GM10266 (cell line): ENCODE measurements around the gene NDUFS2.

ENCODE experiments used
- DNase-seq: peaks from one replicate; pipeline ENCODE4 v3.0.0; 2012; ENCODE audit errors: extremely low spot score
- TF ChIP-seq, protein P1 (sequence below): IDR thresholded peaks from 2 replicates; pipeline ENCODE4 v1.5.1; 2012; ENCODE audit warnings: mild to moderate bottlenecking, low read depth; ENCODE audit not compliant: control insufficient read depth, insufficient read depth; ENCODE audit errors: missing control alignments

NDUFS2 gene

DNA sequence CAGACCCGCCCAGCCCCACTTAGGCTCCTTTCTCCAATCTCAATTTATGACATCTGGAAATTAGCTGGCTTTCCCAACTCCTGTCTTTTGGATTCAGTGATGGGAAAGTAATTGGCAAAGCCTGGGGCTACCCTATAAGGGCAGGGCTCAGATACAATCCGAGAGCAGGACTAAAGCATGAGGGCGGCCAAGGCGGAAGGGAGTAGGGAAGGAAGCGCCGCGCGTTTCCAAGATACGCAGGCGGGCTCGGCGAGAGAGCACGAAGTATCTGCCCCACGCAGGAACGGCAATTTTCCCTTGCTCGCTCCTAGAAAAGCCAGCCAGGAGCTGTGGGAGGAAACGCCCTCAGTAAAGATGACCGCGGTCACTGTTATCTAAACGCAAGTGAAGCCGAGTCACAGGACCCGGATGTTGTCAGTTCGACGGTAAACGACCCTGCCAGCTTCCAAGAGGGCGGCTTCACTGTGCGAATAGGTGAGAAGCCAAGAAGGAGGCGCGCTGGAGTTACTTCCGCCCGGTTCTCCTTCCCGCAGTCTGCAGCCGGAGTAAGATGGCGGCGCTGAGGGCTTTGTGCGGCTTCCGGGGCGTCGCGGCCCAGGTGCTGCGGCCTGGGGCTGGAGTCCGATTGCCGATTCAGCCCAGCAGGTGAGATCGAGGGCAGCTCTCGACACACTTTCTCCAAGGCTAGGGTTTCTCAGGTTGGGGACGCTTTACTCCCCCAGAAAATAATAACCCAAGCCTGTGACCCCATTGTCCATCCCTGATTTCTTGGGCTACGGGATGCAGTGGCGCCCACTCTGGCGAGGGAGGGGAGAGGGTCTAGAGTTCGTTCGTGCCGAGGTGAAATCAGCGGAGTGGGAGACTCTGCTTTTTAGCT is at the start of gene NDUFS2:
Gene NDUFS2 (plus strand): TSS at position 532 of the 877 bp plus-strand sequence. CDS start 19 bp downstream, at position 551.
- DNase-seq = peak; percentile 92
- TF ChIP-seq, protein P1, sequence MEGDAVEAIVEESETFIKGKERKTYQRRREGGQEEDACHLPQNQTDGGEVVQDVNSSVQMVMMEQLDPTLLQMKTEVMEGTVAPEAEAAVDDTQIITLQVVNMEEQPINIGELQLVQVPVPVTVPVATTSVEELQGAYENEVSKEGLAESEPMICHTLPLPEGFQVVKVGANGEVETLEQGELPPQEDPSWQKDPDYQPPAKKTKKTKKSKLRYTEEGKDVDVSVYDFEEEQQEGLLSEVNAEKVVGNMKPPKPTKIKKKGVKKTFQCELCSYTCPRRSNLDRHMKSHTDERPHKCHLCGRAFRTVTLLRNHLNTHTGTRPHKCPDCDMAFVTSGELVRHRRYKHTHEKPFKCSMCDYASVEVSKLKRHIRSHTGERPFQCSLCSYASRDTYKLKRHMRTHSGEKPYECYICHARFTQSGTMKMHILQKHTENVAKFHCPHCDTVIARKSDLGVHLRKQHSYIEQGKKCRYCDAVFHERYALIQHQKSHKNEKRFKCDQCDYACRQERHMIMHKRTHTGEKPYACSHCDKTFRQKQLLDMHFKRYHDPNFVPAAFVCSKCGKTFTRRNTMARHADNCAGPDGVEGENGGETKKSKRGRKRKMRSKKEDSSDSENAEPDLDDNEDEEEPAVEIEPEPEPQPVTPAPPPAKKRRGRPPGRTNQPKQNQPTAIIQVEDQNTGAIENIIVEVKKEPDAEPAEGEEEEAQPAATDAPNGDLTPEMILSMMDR = peak; percentile 30

DNA sequence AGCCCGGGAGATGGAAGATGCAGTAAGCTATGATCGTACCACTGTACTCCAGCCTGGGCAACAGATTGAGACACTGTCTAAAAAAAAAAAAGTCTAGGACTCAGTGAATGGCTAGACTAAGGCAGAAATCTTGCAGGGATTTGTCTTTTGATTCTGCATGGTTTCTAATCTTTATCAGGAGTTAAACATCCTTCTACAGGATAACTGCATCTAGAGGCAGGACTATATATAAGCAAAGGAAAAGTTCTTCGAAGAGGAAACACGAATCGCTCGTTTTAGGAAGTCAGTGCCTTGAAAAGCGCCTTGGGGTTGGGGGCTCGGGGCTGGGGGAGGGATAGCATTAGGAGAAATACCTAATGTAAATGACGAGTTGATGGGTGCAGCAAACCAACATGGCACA is 49.0 kb upstream of the NDUFS2 start:
- DNase-seq = no peak
- TF ChIP-seq, protein P1 = no peak

GRCh38 chr1:161153682-161154337 is 48.4 kb upstream of the NDUFS2 start, which contains the start of gene UFC1:
UFC1 (plus strand) TSS chr1:161153978; CDS start chr1:161153998, 20 bp downstream.
- TF ChIP-seq, protein P1 = no peak
- DNase-seq = peak; percentile 89

DNA sequence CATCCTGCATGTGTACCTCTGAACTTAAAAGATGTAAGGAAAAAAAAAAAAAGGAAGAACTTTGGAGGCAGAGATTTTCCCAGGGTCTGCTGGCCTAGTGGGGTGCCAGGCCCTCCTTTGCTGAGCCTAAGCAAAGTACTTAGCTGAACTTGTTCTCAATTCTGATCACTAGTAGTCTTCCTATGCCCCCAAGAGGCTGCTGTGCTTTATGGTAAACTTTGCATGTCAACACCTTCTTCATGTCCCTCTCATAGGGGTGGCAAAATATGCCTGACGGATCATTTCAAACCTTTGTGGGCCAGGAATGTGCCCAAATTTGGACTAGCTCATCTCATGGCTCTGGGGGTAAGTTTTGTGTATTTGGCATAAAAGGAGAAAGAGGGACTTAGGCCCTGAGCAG is 44.3 kb upstream of the NDUFS2 start:
- DNase-seq = no peak
- TF ChIP-seq, protein P1 = no peak

DNA sequence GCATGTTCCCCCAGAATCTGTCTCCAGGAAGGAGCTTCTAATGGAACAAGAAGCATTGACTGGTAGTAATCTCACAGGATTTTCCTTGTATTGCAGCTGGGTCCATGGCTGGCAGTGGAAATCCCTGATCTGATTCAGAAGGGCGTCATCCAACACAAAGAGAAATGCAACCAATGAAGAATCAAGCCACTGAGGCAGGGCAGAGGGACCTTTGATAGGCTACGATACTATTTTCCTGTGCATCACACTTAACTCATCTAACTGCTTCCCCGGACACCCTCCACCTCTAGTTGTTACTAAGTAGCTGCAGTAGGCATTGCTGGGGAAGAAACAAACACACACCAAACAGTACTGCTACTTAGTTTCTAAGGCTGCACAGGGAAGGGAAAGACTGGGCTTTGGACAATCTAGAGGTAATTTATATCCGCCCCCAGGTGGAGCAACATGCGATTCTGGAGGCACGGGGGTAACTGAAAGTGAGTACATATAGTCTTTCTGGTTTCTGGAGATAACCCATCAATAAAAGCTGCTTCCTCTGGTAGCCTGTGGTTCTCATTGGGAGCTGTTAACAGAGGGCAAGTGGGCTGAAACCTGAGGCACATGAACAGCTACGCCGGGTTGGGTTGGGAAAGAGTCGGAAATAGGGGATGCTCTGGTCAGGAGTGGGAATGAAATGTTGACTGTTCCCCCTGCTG is 43.7 kb upstream of the NDUFS2 start:
- TF ChIP-seq, protein P1 = no peak
- no peak for DNase-seq

- DNase-seq = peak; percentile 94
- TF ChIP-seq, protein P1 = no peak
These were observed 42.9 kb upstream of the NDUFS2 start, which contains the start of gene USP21 for GRCh38 chr1:161159087-161159912. USP21 (plus strand) TSS chr1:161159500; CDS start chr1:161160641, 1,141 bp downstream.
